Stimulated activated CD8-positive, alpha-beta memory T cell treated with anti-CD3 and anti-CD28 coated beads, Interleukin-15, amount 100 ng/mL, for 24 hours (primary cell): ENCODE data around the gene FKRP.
"Not testable (repeated sequence)": the region's sequence is repeated elsewhere in the genome, so short reads cannot be mapped to it uniquely, and the experiment has no call there.

Experiments used
- DNase-seq: peaks from one replicate; pipeline ENCODE4 v3.0.0-alpha.2; 2020; ENCODE audit warnings: low read depth

The FKRP gene, protein sequence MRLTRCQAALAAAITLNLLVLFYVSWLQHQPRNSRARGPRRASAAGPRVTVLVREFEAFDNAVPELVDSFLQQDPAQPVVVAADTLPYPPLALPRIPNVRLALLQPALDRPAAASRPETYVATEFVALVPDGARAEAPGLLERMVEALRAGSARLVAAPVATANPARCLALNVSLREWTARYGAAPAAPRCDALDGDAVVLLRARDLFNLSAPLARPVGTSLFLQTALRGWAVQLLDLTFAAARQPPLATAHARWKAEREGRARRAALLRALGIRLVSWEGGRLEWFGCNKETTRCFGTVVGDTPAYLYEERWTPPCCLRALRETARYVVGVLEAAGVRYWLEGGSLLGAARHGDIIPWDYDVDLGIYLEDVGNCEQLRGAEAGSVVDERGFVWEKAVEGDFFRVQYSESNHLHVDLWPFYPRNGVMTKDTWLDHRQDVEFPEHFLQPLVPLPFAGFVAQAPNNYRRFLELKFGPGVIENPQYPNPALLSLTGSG

DNA sequence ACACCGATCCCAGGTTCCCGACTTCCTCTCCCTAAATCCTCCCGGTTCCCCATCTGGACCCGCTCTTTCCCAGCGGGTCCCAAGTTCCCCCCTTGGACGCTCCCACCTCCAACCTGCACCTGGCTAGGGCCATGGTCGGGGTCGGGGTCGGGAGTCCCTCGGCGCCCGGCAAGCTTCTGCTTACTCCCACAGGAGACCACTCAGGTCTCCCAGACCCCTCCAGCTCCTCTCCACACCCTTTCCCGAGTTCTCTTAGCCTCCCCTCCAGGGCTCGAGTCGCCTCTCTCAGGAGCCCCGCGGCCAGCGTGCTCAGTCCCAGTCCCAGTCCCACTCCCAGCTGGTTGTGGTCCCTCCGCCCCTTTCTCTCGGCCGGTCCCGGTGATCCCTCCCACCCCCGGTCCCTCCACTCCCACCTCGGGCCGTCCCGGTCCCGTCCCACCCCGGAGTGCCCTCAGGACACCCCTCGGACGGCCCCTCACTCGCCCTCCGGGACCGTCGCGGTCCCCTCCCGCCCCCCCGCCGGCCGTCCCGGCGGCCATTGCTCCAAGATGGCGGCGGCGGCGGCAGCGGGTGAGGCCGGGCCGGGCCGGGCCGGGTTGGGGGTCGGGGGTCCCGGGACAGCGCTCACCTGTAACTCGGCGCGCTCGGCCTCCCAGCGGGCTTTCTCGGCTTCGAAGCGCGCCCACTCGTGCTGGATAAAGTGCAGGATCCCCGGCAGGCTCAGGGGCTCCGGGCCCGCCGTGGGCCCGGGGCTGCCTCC, at the start of gene FKRP:
TSS of gene FKRP (plus strand) at position 537 of the 760 bp plus-strand sequence. CDS start 9,394 bp downstream, outside the sequence.
- no peak for DNase-seq

DNA sequence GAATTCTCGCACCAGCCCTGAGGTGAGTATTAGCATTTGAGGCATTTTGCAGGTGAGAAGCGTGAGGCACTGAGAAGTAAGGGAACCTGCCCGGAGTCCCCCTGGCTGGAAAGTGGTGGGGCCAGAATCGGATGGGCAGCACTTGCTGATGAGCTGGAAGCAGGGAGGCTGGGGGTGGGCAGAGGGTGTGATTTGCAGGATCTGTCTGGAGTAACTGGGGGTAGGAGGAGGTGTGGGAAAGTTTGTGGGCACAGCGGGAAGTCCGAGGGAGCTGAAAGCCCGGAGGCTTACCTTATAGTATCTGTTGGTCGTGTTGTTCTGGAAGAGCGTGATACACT, 49.0 kb upstream of the FKRP start:
- DNase-seq = no peak

DNA sequence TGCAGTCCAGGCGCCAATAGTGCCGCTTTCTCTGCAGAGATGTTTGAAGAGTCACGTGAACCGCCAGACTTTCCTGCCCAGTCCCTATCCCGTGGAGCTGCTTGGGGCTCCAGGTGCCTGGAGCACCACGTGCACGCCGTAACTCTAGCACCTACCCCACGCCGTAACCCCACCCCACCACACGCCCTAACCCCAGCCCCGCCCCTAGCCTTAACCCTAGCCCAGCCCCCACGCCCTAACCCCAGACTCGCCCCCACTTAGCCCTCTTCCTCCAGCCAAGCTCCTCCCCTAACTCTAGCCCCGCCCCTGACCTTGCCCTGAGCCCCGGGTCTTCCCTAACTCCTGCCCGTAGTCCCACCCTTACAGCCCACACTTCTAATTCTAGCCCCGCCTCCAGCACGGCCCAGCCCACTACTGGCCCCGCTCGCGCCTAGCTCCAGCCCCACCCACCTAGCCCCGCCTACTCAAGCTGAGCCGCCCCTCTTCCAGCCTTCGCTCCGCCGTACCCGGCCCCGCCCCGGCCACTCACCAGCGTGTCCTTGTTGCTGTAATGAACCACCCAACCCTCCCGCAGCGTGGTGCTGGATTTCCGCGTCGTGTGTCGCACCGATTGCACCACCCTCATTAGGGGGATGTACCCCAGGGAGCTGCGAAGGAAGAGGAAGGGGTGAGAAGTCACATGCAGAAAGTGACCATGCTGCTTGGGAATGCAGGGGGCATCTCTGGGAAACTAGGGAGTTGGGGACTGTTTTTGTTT, 48.5 kb upstream of the FKRP start:
- no peak for DNase-seq

DNA sequence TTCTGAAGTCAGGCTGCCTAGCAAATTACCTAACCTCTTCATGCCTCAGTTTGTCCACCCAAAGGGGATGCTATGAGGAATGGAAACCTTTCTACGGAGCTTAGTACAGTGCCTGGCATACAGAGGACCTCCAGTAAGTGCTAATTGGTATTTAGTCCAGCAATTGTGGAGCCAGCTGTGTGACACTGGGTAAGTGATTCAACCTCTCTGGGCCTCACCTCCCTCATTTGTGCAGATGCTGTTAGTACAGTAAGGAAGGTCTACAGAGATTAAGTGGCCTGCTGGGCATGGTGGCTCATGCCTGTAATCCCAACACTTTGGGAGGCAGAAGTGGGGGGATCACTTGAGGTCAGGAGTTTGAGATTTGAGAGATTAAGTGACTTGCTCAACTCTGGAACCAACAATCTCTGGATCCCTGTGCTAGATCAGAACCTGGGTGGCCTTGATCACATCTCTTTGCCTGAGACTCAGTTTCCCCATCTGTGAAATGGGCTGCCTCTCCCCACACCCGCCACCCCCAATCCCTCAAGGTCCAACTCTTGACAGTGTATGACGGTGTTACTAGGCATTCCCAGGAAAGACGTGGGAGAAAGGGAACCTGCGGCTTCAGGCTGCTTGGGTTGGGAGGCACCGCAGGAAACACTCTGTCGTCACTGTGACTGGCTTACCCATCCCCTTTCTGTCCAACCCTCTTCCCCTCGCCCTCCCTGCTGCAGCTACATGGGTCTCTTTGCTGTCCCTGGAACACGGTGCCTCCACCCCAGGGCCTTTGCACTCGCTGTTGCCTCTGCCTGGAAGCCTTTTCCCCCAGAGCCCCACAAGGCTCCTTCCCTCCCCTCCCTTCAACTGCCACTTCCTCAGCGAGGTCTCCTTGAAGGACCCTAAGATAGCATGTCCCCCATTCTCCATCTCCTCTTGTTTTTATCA, 47.2 kb upstream of the FKRP start:
- DNase-seq = no peak

DNA sequence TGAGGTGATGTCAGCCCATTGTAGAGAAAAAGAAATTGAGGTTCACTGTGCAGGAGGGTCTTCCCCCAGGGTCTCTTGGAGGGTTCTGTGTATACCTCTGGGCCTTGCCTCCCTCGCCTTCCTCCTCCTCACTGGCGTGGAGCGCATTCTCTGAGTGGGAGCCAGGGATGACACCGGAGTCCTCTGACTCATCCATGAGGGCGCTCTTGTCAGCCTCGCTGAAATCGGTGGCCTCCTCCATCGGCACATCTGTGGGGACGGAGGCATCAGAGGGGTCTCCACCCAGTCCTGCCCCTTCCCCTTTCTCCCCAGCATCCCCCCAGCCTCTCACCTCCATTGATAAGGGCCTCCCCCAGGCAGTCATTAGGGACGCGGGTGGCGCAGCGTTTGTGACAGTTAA, 45.2 kb upstream of the FKRP start:
- DNase-seq = no peak

DNA sequence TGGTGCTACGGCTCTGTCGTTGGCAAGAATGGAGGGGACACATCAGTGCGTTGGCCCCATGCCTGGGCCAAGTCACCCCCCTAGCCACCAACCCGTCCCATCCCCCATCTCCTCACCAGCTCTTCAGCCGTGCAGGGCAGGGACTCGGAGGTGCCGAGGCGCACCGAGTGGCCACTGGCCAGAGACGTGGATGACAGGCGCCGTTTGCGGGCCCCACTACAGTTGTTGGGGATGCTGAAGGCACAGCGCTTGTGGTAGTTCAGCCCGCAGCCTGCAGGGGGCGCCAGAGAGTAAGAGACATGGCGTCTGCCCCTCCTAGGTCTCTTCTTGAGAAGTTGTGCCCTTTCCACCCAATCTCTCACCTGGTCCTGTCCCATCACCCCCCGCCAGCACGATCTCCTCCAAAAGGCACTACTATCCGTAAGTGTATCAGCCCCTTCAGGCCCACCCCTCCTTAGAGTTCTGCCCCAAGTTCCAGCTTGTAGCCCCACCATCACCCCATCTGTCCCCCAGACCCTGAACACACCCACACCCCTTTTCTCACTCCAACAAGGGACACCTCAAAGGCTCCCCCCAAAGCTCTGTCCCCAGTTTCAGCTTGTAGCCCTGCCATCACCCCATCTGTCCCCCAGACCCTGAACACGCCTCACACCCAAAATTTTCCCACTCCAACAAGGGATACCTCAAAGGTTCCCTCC, 41.3 kb upstream of the FKRP start:
- DNase-seq = peak; percentile 97

DNA sequence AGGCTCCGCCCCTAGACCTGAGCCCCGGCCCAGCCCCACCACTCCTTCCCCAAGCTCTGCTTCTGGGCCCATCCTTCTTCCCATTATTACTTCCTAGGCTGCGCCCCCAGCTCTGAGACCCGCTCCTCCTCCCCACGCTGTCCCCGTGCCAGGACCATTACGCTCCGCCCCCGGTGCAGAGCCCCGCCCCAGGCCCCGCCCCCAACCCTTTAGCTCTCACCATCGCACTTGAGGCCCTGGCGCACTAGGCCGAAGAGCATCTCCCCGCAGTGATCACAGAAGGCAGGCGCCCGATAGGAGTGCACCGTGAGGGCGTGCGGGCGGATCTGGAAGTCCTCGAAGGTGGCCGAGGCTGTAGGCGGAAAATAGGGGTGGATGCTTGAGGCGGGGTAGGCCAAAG, 35.2 kb upstream of the FKRP start:
- no peak for DNase-seq

DNA sequence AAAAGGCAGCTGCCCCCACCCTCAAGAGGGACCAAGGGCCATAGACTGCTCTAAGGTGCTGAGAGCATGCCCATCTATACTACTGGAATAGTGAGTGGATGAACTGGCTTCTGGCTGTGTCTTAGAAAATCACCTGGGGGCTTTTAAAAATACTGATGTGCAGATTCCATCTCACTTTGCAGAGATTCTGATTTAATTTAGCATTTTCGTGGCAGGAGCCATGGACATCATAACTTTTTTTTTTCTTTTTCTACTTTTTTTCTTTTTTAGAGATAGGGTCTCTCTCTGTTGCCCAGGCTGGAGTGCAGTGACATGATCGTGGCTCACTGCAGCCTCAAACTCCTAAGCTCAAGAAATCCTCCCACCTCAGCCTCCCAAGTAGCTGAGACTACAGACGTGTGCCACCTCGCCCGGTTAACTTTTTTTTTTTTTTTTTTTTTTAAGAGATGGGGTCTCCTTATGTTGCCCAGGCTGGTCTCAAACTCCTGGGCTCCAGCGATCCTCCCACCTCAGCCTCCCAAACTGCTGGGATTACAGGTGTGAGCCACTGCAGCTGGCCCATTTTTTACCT, 33.0 kb upstream of the FKRP start:
- DNase-seq = not testable (repeated sequence)

DNA sequence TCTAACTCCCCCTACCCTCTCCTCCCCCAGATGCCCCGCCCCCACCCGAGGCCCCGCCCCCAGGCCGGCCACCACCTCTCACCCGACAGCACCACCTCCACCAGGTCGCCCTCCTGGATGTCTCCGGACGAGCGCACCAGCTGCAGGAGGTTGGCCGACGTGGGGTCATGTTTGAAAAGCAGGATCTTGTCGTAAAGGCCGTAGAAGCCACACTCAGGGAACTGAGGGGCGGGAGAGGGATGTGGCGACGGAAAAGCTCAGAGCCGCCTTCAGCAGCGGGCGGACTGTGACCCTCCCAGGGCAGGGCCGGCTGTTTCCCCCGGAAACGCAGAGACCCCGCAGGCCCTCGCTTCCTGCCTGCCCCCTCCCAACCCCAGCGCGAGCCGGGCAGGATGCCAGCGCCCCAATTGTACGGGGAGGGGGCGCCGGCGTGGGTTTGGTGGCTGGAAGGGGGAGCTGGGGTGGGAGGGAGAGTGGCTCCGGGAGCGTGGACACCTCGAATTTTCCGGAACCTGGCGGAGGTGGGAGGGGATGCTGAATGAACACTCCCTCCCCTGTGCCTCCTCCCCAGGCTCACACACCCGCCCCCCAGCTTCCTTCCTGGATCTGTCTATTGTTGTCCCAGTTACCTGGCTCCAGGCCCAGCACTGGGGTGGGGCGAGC, 31.9 kb upstream of the FKRP start:
- DNase-seq = peak; percentile 33

DNA sequence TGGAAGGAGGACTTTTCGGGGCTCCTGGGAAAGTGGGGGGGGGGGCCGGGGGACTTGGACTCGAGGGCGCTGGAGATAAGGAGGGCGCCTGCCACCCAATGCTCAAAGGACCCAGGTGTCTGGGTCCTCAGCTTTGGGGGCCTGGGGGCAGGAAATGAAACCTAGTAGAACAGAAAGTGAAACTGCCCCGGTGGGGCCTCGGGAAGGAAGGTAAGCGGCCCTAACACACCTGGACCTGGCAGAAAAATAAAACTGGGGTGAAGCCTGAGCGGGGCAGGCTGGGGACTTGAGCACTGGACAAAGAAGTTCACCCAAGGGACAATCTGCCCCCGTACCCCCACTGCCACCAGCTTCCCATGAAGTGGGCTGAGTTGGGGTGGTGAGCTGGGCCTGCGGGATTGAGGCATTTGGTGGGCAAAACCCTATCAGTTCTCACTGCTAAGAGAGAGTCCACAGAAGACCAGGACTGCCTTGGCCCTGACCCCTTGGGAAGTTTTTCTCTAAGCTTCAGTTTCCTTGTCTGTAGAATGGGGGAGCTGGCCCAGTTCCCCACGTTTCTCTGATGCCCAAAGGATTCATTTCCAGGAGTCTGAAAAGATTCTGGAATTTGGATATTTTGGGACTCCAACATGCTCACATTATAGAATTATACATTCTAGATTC, 31.3 kb upstream of the FKRP start:
- no peak for DNase-seq

DNA sequence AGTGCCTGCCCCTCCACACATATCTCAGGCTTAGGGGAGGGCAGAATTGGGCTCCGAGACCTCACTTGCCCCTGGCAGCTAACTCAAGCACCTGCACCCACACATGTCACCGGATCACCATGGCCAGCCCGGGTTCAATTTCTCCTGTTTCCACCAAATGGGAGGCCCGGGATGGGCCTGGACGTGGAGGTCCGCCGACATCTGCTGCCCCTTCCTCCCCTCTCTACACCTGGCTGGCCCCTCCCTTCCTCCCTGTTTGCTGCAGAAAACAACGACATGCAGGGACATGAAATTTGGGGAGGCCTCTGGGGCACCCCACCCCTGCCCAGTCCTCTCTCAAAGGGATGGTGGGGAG, 30.3 kb upstream of the FKRP start:
- no peak for DNase-seq

DNA sequence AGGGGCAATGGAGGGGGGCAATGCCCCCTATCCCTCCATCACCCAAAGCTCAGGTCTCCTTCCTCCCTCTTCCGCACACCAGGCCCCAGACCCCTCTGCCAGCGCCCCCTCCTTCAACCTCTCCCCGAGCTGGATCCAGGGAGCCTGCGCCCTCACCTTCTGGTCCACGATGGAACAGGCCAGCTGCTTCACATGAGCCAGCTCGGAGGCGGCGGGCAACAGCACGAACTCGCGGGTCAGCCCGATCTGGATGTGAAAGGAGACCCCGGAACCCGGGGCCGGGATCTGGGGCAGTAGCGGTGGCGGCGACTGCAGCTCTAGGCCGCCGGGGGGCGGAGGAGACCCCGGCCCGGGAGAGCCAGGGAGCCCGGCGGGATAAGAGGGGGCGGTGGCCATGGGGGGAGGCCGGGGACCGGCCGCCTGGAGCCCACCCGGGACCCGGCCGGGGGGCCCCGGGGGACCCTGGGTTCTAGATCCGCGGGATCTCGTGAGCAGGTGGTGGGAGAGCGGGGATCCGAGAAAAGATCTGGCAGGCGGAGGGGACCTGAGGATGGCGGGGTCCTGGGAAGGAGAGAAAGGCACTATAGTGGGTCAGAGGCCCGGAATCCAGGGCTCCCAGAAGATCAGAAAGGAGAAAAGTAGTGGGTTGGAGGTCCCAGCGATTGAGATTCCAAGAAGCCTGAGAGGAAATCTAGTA, 29.7 kb upstream of the FKRP start:
- DNase-seq = no peak

DNA sequence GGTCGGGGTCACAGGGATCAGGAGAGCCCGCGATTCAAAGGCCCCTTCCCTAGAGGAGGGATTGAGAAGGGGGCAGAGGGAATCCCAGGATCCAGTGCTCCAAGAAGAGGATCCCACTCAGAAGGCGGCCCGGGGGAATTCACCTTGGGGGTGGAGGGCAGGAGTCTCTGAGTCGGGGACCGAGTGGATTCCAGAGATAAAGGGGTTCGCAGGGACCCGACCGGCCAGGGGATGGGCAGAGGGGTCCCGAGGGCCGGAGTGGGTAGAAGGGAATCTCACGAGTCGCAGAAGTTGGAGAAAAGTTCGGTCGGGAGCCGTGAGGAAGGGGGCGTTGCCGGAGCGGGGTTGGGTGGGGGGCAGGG, 29.2 kb upstream of the FKRP start:
- no peak for DNase-seq

DNA sequence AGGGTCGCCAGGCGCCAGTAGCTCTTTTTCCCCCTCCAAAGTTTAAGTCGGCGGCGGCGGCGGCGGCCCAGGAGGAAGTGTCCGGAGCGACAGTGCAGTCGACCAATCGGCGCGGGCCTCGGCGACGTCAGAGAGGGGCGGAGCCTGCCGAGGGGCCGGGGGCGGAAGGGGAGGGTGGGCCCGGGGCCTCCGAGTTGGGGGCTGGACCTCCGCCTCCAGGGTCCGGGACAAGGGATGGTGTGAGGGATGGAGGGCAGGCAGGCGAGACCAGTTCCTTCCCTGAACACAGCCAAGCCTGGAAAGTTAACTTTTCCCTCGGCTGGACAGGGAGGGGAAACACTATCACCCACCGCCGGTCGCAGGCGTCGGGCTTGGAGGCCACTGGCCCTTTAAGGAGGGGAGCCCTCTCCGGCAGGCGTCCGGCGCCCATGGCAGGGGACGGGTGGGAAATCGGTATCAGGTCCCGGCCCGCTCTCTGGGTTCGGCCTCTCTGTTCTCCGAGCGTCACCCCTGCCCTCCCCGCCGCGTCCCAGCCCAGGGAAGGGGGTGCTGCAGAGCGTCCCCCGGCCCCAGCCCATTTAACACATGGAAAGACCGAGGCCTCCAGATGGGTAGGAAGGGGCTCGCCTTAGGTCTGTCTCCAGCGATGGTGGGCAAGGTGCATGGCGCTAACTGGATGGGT, 28.7 kb upstream of the FKRP start, which contains the start of gene PRKD2:
TSS of gene PRKD2 (minus strand) at position 81 of the 682 bp plus-strand sequence. CDS start 744 bp downstream, outside the sequence.
- peak; percentile 84 for DNase-seq

DNA sequence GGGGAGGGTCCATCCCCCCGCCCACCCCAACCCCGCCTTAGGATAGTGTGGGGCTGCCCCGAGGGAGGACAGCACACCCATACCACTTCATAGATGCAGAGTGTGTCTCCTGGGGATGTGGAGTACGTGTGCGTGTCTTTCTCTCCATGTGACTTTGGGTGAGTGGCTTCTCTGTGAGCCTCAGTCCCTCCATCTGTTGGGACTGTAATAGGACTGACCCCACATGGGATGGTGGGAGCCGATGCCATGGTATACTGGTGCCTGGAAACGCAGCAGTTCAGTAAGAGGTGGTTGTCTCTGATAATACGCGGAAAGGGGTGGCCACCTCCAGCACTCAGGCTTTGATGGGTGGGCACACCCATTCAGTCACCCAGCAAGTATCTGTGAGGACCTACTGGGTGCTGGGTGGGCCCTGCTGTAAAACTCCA, 28.1 kb upstream of the FKRP start:
- no peak for DNase-seq

DNA sequence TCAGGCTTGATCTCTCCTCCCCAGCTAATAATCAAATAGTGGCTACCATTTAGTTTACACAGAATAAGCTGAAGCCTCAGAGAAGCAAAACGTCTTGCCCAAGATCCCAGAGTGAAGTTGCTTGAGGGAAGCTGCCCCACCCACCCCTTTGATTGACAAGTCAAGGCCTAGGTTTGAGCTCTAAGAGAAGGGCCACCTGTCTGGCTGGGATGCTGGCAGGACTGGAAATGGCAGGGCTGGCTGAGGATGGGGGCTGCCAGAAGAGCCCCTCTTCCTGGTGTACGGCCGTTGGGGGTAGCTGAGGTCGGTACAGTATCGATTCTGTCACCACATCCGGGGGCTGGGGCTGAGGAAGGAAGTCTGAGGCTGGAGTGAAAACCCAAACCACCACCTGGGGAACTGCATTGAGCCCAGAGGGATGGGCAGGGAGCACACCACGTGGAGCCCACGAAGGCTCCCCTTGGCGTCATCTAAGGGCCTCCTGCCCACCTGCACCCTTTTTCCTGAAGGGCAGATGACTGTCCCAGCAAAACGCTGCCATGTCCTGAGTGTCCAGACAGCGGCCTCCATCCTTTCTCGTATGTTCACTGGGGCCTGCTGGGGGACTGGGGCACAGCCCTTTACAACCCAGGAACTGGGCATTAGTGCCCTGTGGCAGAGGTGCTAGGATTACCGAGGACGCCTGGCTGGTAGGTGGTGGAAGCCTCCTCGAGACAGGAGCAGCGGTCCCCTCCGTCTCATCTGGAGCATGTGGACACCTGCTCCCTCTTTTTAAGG, 27.5 kb upstream of the FKRP start:
- no peak for DNase-seq

DNA sequence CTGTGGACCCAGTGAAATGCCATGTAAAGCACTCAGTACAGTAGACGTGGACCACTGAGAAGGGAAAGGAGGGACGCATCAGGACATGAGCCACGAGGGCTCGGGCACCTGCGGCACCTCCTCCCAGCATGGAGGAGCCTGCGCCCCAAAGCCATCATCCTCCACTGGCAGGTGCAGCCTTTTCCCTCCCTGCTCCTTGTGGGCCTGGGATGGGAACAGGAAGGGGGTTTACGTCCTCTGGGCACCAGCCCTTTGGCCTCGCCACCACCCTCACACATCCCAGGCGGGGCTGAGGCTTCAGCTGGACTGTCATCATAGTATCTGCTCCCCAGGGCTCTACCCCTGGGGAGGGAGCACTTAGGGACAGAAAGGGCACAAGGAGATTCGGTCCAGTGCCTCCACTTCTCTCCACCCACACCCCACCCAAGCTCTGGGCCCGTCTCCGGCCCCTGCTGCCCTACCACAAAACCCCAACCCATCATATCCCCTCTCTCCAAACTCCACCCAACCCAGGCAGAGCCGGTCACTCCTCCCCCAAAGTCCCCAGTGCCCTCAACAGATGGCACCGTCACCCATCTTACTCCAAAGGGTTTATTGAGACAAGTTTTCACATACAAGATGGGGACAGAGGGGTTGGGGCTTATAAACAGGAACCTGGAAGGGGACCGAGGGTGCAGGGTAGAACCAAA, 26.8 kb upstream of the FKRP start:
- no peak for DNase-seq
